HG02973 (cell line): ENCODE results near the gene ZNF785.
A peak's percentile ranks its signal among the peaks of the same experiment; 100 is the strongest.
"Not testable (repeated sequence)": the region's sequence is repeated elsewhere in the genome, so short reads cannot be mapped to it uniquely, and the experiment has no call there.

ENCODE experiments used
- ATAC-seq: cut with Tn5 transposase; IDR thresholded peaks from one replicate; pipeline ENCODE4 v1.9.1; 2021; ENCODE audit warnings: moderate library complexity; ENCODE audit not compliant: unreplicated experiment

The ZNF785 gene

GRCh38 chr16:30585400-30586191 is at the start of gene ZNF785:
TSS of gene ZNF785 (minus strand) at chr16:30585697. CDS start at chr16:30585611, 86 bp downstream.
- peak; percentile 84 for ATAC-seq

GRCh38 chr16:30633526-30633925 is 48.0 kb upstream of the ZNF785 start:
- ATAC-seq = no peak

DNA sequence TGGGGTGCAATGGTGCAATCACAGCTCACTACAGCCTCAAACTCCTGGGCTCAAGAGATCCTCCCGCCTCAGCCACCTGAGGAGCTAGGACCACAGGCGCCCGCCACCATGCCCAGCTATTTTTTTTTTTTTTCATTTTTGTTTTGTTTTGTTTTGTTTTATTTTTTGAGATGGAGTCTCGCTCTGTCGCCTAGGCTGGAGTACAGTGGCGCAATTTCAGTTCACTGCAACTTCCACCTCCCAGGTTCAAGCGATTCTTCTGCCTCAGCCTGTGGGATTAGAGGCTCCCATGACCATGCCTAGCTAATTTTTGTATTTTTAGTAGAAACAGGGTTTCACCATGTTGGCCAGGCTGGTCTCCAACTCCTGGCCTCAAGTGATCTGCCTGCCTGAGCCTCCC is 47.0 kb upstream of the ZNF785 start:
- ATAC-seq = not testable (repeated sequence)

- no peak for ATAC-seq
These were observed 43.4 kb upstream of the ZNF785 start for GRCh38 chr16:30628628-30629540.

GRCh38 chr16:30626236-30626635 is 40.7 kb upstream of the ZNF785 start:
- ATAC-seq = no peak

DNA sequence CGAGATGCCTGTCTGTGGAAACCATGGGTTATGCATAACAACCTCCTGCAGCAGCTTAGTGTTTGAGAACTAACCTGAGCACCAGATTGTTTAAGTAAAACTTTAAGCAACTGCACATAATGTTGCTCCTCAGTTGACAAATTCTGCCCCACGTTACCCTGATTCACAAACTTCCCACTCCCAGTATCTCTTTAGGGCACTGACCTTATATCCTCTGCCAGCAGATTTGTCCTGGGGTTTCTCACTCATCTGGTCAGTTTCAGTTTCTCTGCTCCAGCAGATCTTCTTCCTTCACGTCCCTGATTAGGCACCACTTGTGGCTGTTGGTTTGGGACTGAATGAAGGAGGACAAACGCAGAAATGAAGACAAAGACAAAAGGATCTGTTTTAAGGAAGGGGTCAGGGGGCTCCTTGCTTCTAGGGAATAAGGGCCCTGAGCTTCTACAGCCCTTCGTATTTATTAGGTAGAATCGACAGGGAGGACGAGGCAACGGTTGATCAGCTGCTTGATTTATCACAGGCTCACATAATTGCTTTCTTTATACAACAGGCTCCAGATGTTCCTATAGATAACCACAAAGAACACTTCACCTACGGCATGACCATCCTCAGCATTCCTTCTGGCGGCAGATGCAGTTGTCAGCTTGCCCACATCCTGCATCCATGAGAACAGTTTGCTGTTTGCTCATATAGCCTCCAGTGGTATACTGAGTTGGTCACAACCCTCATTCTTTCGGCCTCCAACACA is 38.2 kb upstream of the ZNF785 start:
- ATAC-seq = no peak

DNA sequence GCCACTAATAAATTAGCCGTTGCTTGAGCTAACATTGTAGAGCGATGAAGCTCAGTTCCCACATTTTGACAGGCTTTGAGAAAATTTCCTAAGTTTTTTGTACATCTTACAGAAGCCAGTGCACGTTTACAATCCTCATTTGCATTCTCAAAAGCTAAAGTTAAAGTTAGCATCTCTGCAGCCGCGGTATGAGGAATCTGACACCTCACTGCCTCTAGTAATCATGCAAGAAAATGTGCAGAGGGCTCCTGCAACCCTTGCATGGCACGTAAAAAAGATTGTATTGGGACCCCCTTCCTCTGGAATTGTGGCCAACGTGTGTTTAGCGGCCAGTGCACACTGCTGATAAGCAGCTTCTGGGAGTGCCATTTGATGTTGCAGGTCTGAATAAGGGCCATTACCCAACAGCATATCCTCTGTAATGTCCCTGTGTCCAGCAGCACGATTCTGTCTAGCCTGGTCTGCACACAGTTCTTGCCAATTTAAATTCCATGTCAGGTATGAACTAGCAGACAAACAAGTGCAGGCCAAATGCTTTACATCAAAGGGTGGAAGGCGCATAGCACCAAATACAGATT is 37.0 kb upstream of the ZNF785 start:
- no peak for ATAC-seq

DNA sequence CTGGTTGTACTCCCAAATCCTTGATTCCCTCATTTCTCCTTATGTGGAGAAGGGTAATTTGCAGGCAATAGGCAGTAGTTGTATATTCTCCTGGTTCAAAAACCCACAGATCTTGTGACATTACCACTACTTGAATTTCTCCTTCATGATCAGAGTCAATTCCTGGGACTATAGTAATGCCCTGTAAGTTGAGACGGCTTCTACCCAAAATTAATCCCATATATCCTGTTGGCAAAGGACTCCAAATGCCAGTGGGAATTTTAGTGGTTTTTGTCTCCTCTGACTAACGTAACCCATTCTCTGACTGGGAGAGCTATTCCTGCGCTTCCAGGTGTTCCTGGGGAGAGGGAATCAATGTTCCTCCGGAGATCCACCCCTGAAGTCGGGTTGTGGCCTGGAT is 36.3 kb upstream of the ZNF785 start:
- no peak for ATAC-seq

DNA sequence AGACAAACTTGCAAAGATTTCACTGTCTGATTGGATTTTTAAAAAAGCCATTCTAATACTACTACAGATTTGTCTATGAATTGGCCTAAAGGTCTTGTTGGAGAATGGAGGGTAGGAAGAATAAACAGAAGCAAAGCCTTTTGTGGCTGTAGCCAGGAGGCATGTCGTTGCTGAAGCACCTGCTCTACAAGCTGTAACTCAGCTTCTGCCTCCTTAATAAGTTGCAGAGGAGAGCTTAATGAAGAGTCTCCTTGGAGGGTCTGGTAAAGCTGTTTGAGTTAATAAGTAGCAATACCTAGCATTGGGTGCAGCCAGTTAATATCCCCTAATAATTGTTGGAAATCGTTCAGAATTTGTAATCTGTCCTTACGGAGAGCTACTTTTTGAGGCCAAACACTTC is 34.7 kb upstream of the ZNF785 start:
- ATAC-seq = no peak

GRCh38 chr16:30619638-30620037 is 34.1 kb upstream of the ZNF785 start:
- no peak for ATAC-seq

GRCh38 chr16:30619202-30619601 is 33.7 kb upstream of the ZNF785 start:
- no peak for ATAC-seq

DNA sequence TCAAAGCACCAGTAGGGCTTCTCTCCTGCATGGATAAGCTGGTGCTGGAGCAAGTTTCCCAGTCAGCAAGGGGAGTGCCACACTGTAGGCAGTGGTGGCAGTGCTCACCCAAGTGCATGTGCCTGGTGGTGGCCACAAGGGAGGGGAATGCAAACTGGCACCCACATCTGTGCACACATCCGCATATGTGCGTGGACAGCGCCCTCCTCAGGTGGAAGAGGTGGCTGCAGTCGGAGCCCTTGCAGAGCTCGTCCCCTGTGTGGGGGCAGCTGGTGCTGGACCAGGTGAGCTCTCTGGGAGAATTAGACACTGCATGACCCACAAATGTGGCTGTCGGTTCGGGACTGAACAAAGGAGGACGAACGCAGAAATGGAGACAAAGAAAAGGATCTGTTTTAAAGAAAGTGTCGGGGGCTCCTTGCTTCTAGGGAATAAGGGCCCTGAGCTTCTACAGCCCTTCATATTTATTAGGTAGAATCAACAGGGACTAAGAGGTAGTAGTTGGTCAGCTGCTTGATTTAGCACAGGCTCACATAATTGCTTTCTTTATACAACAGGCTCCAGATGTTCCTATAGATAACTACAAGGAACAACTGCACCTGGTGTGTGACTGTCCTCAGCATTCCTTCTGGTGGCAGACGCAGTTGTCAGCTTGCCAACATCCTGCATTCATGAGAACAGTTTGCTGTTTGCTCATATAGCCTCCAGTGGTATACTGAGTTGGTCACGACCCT is 30.0 kb upstream of the ZNF785 start:
- no peak for ATAC-seq

GRCh38 chr16:30609926-30610839 is 24.7 kb upstream of the ZNF785 start, which contains the start of gene ZNF689:
TSS of gene ZNF689 (minus strand) at chr16:30610389. CDS start at chr16:30610041, 348 bp downstream.
- ATAC-seq = peak; percentile 68

DNA sequence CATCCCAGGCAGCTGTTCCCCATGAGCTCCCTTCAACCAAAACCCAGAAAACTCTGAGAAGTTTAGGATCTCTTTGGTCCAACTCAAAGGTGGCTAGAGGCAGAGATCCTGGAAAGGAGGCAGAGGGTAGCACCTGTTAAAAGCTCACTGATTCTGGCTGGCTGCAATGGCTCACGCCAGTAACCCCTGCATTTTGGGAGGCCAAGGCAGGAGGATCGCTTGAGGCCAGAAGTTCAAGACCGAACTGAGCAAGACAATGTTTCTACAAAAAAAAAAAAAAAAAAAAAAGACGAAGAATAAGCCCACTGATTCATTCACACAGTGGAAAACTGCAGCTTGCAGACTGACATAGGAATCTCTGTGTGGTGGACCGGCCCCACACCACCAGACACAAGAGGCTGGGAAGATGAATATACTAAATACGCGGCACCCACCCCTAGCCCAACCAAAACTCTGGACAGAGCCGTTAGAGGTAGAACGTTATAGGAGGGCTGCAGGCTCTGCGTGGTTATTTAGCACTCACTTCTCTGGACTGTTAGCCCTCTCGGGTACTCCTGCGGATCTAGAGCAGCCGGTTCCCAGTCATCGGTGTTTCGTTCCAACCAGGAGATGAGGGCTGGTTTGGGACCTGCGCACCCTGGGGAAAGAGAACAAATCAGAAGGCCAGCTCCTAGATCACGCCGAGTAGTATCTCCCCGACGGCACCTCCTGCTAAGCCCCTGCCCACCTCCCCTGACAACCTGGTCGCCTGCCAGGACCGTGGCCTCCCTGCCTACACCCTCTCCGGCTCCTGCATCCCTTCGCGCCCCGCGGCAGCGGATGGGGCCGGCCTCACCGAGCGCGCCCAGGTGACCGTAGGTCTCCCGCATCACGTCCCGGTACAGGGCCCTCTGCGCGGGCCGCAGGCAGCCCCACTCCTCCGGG is 23.8 kb upstream of the ZNF785 start:
- ATAC-seq = peak; percentile 34

GRCh38 chr16:30606004-30606403 is 20.5 kb upstream of the ZNF785 start:
- ATAC-seq = no peak

DNA sequence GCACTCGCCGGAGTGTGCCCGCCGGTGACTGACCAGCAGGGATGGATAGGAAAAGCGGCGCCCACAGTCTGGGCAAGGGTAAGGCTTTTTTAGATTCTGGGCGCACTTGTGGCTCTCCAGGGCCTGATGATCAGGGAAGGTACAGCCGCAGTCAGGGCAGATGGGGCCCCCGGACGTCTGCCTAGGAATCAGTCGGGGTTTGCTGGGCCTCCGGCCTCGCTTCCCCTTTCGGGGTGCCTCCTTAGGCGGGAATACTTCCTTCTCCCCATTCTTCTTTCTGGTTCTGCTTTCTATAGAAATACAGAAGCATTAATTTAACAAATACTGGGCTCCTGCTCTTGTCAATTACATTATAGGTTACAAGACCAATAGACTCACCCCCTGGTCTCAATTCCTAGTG is 19.7 kb upstream of the ZNF785 start:
- no peak for ATAC-seq

DNA sequence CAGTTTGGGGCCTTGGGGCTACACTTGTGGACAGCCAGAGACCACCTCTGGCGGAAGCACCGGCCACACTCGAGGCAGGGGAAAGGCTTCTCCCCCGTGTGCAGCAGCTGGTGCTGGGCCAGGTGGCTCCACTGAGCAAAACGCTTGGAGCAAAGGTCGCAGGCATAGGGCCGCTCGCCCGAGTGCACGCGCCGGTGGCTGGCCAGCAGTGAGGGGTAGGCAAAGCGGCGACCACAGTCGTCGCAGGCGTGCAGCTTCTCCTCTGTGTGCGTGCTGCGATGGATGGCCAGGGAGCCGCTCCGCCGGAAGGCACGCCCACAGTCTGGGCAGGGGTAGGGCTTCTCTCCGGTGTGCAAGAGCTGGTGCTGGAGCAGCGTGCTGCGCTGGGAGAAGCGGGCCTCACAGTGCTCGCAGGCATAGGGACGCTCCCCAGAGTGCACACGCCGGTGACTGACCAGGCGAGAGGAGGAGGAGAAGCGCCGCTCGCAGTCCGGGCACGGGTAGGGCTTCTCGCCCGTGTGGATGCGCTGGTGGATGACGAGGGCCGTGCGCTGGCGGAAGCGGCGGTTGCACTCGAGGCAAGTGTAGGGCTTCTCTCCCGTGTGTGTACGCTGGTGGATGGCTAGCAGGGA is 18.9 kb upstream of the ZNF785 start:
- ATAC-seq = no peak

GRCh38 chr16:30603945-30604315 is 18.4 kb upstream of the ZNF785 start:
- ATAC-seq = no peak
